GM12892 (cell line): Measurements from ENCODE around the gene INIP.

Source experiments
- POLR2A ChIP-seq: IDR thresholded peaks from 2 replicates; pipeline ENCODE4 v1.6.1; 2011; ENCODE audit warnings: low read depth, low read length, control low read depth
- POLR2AphosphoS5 ChIP-seq: IDR thresholded peaks from 2 replicates; pipeline ENCODE4 v1.6.1; 2011; ENCODE audit warnings: low read depth, low read length, control low read depth

DNA sequence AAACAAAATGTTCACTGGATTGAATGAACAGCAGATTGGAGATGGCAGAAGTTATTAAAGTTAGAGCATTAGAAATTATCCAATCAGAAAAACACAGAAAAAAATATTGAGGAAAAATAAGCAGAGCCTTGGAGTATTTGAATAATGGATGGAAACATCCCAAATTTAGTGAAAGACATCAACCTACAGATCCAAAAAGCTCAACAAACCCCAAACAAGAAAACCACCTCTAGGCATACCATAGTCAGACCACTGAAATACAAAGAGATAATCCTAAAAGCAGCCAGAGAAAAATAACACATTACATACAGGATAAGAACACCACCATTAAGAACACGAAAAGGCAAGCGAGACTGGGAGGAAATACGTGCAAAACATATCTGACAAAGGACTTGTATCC, 5.2 kb downstream of the INIP start:
- TF ChIP-seq POLR2A (no peak), POLR2AphosphoS5 (no peak)
